ENCODE results near the gene FGFRL1. TPM values are rescaled to one million over a fixed set of nuclear protein-coding genes. Genes with fewer than 3 reads are reported as not detected.

Gene FGFRL1
- total and polyA plus RNA-seq, 2 of the 13 experiments (the other 11 are each of a cell fraction or from before 2014, with no cell fraction given): 19.1 to 30.6 TPM

GRCh38 chr4:993111-994029, 18.1 kb upstream of the FGFRL1 start, which contains the start of gene SLC26A1 (continued):
- TF ChIP-seq KIAA2018 (CRISPR knock-in tag; IDR thresholded peaks at IDR 0.05; ENCODE audit: borderline replicate concordance) (no peak), GPN1 (CRISPR knock-in tag; IDR thresholded peaks at IDR 0.05; ENCODE audit: borderline replicate concordance) (no peak), ZMYM2 (CRISPR knock-in tag; IDR thresholded peaks at IDR 0.05) (no peak), MED1 (CRISPR knock-in tag; IDR thresholded peaks at IDR 0.05) (peak; percentile 68), MAZ (IDR thresholded peaks at IDR 0.05; ENCODE audit: borderline replicate concordance, low read depth, low read length) (peak; percentile 13; the same call in 1 of the 2 replicates), MAZ (CRISPR knock-in tag; IDR thresholded peaks at IDR 0.05; ENCODE audit: low read depth) (peak; percentile 3), YY1 (IDR thresholded peaks at IDR 0.05; ENCODE audit: insufficient read depth, insufficient replicate concordance, low read depth, low read length) (peak; percentile 61), PRMT3 (CRISPR knock-in tag; IDR thresholded peaks at IDR 0.05; ENCODE audit: borderline replicate concordance, low read depth) (no peak), AFF4 (CRISPR knock-in tag; IDR thresholded peaks at IDR 0.05) (0 out of 2 replicates have a peak, but pooled peaks have one; percentile 27), U2AF1 (optimal IDR thresholded peaks at IDR 0.05; ENCODE audit: low read depth, low read length) (no peak)

Measured in HepG2 (cell line).